Endothelial cell of umbilical vein (primary cell): Measurements from ENCODE around the gene FSD2. TPM values are rescaled to one million over a fixed set of nuclear protein-coding genes. Genes with fewer than 3 reads are reported as not detected.

ENCODE experiments used
- BruUV-seq: library from RNA; stranded (reverse); fragments of 400-500 nt; replicated peaks from 2 replicates; lab custom pipeline; 2021; lab: Mats Ljungman, UMichigan
- CTCF ChIA-PET: fragments of 300-600, 350-600 bp; sonication (Branson Sonifier 250); formaldehyde crosslinking; loops from one replicate; lab custom pipeline; 2021; ENCODE audit warnings: antibody characterized with exemption, inconsistent platforms; lab: Charles Lee
- POLR2A ChIA-PET: fragments of 300-600, 350-600 bp; sonication (Branson Sonifier 250); formaldehyde crosslinking; loops from one replicate; lab custom pipeline; 2021; ENCODE audit warnings: antibody characterized with exemption, inconsistent platforms; lab: Charles Lee
- DNase-seq: peaks from one replicate; pipeline ENCODE4 v3.0.0-alpha.2; 2011; ENCODE audit warnings: low read depth, low spot score
- FAIRE-seq: peaks from 2 replicates; lab custom pipeline; 2011; peaks lifted over from hg19 to GRCh38; lab: Jason Lieb, UNC
- H2AFZ ChIP-seq: 2 replicates; pipeline ENCODE4 v1.6.0; 2012; ENCODE audit warnings: low read depth, low read length, control low read depth, inconsistent platforms
- H3K27ac ChIP-seq: 2 replicates; pipeline ENCODE4 v1.5.1; 2011; ENCODE audit warnings: low read depth, mild to moderate bottlenecking, control low read depth, low read length, moderate library complexity; ENCODE audit not compliant: insufficient read depth
- H3K27me3 ChIP-seq, 2 experiments: 2 replicates each; pipeline versions ENCODE4 v1.6.0 to v1.6.1; 2011; ENCODE audit warnings: low read length in 2 of 2, mixed read lengths in 1 of 2; ENCODE audit not compliant: control insufficient read depth in 2 of 2, insufficient read depth in 2 of 2
- H3K36me3 ChIP-seq, 2 experiments: 2 replicates in 1 of 2; 3 replicates in 1 of 2; pipeline ENCODE4 v1.5.1; 2011; ENCODE audit warnings: low read length in 2 of 2, mild to moderate bottlenecking in 1 of 2, moderate library complexity in 1 of 2; ENCODE audit not compliant: control insufficient read depth in 2 of 2, insufficient read depth in 2 of 2; ENCODE audit errors: extremely low read depth in 1 of 2
- H3K4me1 ChIP-seq: 3 replicates; pipeline ENCODE4 v1.5.1; 2011; ENCODE audit warnings: mild to moderate bottlenecking, low read length; ENCODE audit not compliant: control insufficient read depth, insufficient read depth; ENCODE audit errors: extremely low read depth
- H3K4me2 ChIP-seq: 2 replicates; pipeline ENCODE4 v1.6.1; 2011; ENCODE audit warnings: low read length, control low read depth, mixed read lengths; ENCODE audit not compliant: insufficient read depth
- H3K4me3 ChIP-seq, 3 experiments: fragments of 200-600 bp in 1 of 3; sonication (generic), shearing (Covaris generic) in 1 of 3; replicated peaks in 1 of 3; 2 replicates each; pipeline ENCODE4 v1.5.1; 2011 to 2016; ENCODE audit warnings: control low read depth in 3 of 3, low read length in 3 of 3, mild to moderate bottlenecking in 2 of 3, inconsistent platforms in 1 of 3, low read depth in 1 of 3, moderate library complexity in 1 of 3; ENCODE audit not compliant: insufficient read depth in 1 of 3
- H3K79me2 ChIP-seq: 2 replicates; pipeline ENCODE4 v1.6.0; 2012; ENCODE audit warnings: low read length, inconsistent platforms; ENCODE audit not compliant: control insufficient read depth, insufficient read depth
- H3K9ac ChIP-seq: replicated peaks from 2 replicates; pipeline ENCODE3; 2011; ENCODE audit warnings: low read length, control low read depth; ENCODE audit not compliant: insufficient read depth; ENCODE audit errors: extremely low read depth
- H3K9me1 ChIP-seq: replicated peaks from 3 replicates; pipeline ENCODE4 v1.6.0; 2011; ENCODE audit warnings: mild to moderate bottlenecking, low read length; ENCODE audit not compliant: control insufficient read depth, insufficient read depth; ENCODE audit errors: extremely low read depth
- H3K9me3 ChIP-seq: replicated peaks from 2 replicates; pipeline ENCODE4 v1.5.1; 2012; ENCODE audit warnings: low read length, inconsistent platforms; ENCODE audit not compliant: control insufficient read depth, insufficient read depth
- H4K20me1 ChIP-seq: replicated peaks from 2 replicates; pipeline ENCODE3; 2011; ENCODE audit warnings: mild to moderate bottlenecking, low read length; ENCODE audit not compliant: control insufficient read depth, insufficient read depth; ENCODE audit errors: extremely low read depth
- CTCF ChIP-seq, 2 donors: IDR thresholded peaks; 1 replicate in 1 of 2; 2 replicates in 1 of 2; pipeline ENCODE4 v1.5.1; 2011; ENCODE audit warnings: low read length in 2 of 2, mild to moderate bottlenecking in 2 of 2, moderate library complexity in 2 of 2, control low read depth in 1 of 2, inconsistent platforms in 1 of 2, low read depth in 1 of 2; ENCODE audit not compliant: insufficient read depth in 1 of 2; ENCODE audit errors: extremely low read depth in 1 of 2
- EZH2 ChIP-seq: IDR thresholded peaks from 2 replicates; pipeline ENCODE4 v1.6.1; 2012; ENCODE audit warnings: borderline replicate concordance, low read depth, mild to moderate bottlenecking, moderate library complexity, low read length, inconsistent platforms; ENCODE audit not compliant: severe bottlenecking
- FOS ChIP-seq: IDR thresholded peaks from 2 replicates; pipeline ENCODE4 v1.6.1; 2011; ENCODE audit warnings: mild to moderate bottlenecking, low read length, moderate library complexity, borderline replicate concordance; ENCODE audit not compliant: insufficient read depth
- GATA2 ChIP-seq: IDR thresholded peaks from 2 replicates; pipeline ENCODE4 v1.7.0; 2011; ENCODE audit warnings: low read depth, mild to moderate bottlenecking, moderate library complexity, mixed read lengths, low read length; ENCODE audit not compliant: insufficient read length, insufficient read depth
- JUN ChIP-seq: IDR thresholded peaks from 2 replicates; pipeline ENCODE4 v1.6.1; 2011; ENCODE audit warnings: borderline replicate concordance, low read depth; ENCODE audit not compliant: insufficient read length, insufficient read depth
- MAX ChIP-seq: IDR thresholded peaks from 2 replicates; pipeline ENCODE4 v1.6.1; 2011; ENCODE audit not compliant: insufficient read depth, insufficient read length
- MYC ChIP-seq: IDR thresholded peaks from one replicate; pipeline ENCODE4 v1.6.1; 2011; ENCODE audit warnings: mild to moderate bottlenecking, low read depth, low read length
- POLR2A ChIP-seq: IDR thresholded peaks from 2 replicates; pipeline ENCODE4 v1.6.1; 2012; ENCODE audit warnings: low read depth, mild to moderate bottlenecking, control low read depth, low read length
- POLR2AphosphoS5 ChIP-seq: IDR thresholded peaks from 2 replicates; pipeline ENCODE4 v1.6.1; 2012; ENCODE audit warnings: low read depth, mild to moderate bottlenecking, control low read depth, low read length, moderate library complexity; ENCODE audit not compliant: insufficient read depth
- dilution Hi-C: fragments of 300-500 bp; cut with MboI; formaldehyde crosslinking; loops from one replicate; pipeline ENCODE4 v1.15.0; 2019; ENCODE audit warnings: low sequenced_read_pairs; ENCODE audit not compliant: extremely low pct_ligation_motif_present
- intact Hi-C: fragments of 100-400 bp; cut with micrococcal nuclease; formaldehyde crosslinking; loops from one replicate; pipeline ENCODE4 v1.10.0; 2022
- polyA plus RNA-seq, 4 experiments: library from polyadenylated mRNA; depleted of rRNA in 3 of 4; stranded (reverse) in 3 of 4; unstranded in 1 of 4; fragments of >200 nt; gene quantifications; 2 replicates each; pipeline versions ENCODE4 v1.2.1 to v1.2.3, GENCODE V29; 2011 to 2012; ENCODE audit warnings: missing spikeins in 1 of 4
- total RNA-seq: library from RNA; stranded (reverse); gene quantifications from 2 replicates; pipeline ENCODE4 v1.2.3, GENCODE V29; 2021

FSD2 gene
- total and polyA plus RNA-seq, 2 donors (not counting 3 experiments of a cell fraction or from before 2014, with no cell fraction given): not detected

GRCh38 chr15:82840166-82840565, 34.3 kb upstream of the FSD2 start:
- intact Hi-C loops (loop anchor here (10.0 kb wide), 1 partner anchor 115 kb away; the partner anchor contains the start of gene HOMER2), dilution Hi-C loops (no loop called here)
- H2AFZ ChIP-seq: no peak overlapping the region
- no peak overlapping the region for H3K4me2 ChIP-seq
- no peaks in the 10 kb centered on the region for H3K79me2 ChIP-seq
- no peak overlapping the region for H3K4me3 ChIP-seq
- H3K9me1 ChIP-seq: no peaks in the 10 kb centered on the region
- no peaks in the 10 kb centered on the region for H4K20me1 ChIP-seq
- BruUV-seq: no TSS peak
- H3K4me1 ChIP-seq: no peaks in the 10 kb centered on the region
- TF ChIP-seq FOS: no peak
- TF ChIP-seq GATA2: no peak
- TF ChIP-seq JUN: no peak
- no peak for TF ChIP-seq CTCF (IDR thresholded peaks at IDR 0.05; ENCODE audit: extremely low read depth in 1 of 2, insufficient read depth in 1 of 2, low read depth in 1 of 2, low read length in 2 of 2)
- no peak for TF ChIP-seq POLR2A
- TF ChIP-seq EZH2: no peak
- TF ChIP-seq POLR2AphosphoS5: no peak
- no peak for TF ChIP-seq MAX
- no peak for TF ChIP-seq MYC
- H3K9me3 ChIP-seq: no peaks in the 10 kb centered on the region
- H3K27ac ChIP-seq: no peak overlapping the region
- DNase-seq (no peak), FAIRE-seq (no peak)
- peaks cover 0 to 5% of the 10 kb centered on the region in 2 experiments for H3K27me3 ChIP-seq
- H3K36me3 ChIP-seq: peaks cover 0 to 12% of the 10 kb centered on the region in 2 experiments
- H3K9ac ChIP-seq: no peak overlapping the region
- CTCF ChIA-PET: interaction anchor here (1.1 kb wide), 1 partner anchor 9 kb away, joined by 6 read pairs; no protein-coding TSS in a partner anchor
- POLR2A ChIA-PET: no interaction called here
